C4-2B (cell line): ENCODE measurements around the gene PDZD2.

ENCODE experiments used
- ZFX ChIP-seq: fragments of 450-650 bp; IDR thresholded peaks from 2 replicates; pipeline ENCODE4 v1.6.1; 2017
- TF ChIP-seq, protein P1 (sequence below): fragments of 450-650 bp; conservative IDR thresholded peaks from 2 replicates; pipeline ENCODE4 v1.5.1; 2017; ENCODE audit warnings: mild to moderate bottlenecking

DNA sequence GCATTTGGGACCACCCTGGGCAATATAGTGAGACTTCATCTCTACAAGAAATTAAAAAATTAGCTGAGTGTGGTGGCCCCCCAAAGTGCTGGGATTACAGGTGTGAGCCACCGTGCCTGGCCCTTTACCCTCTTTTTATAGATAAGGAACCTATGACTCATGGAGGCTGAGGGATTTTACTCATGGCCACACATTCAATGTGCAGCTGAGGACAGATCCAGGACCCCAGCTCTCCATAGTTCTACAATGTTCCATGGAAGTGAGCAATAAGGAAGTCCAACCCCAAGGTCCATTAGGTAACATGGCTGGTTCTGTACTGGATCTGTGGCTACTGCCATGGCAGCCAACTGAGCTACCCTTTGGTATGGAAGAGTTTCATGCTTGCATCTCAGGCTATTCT, 25.3 kb upstream of the PDZD2 start:
- TF ChIP-seq, protein P1, sequence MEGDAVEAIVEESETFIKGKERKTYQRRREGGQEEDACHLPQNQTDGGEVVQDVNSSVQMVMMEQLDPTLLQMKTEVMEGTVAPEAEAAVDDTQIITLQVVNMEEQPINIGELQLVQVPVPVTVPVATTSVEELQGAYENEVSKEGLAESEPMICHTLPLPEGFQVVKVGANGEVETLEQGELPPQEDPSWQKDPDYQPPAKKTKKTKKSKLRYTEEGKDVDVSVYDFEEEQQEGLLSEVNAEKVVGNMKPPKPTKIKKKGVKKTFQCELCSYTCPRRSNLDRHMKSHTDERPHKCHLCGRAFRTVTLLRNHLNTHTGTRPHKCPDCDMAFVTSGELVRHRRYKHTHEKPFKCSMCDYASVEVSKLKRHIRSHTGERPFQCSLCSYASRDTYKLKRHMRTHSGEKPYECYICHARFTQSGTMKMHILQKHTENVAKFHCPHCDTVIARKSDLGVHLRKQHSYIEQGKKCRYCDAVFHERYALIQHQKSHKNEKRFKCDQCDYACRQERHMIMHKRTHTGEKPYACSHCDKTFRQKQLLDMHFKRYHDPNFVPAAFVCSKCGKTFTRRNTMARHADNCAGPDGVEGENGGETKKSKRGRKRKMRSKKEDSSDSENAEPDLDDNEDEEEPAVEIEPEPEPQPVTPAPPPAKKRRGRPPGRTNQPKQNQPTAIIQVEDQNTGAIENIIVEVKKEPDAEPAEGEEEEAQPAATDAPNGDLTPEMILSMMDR: no peak
- no peak for TF ChIP-seq ZFX
